Heart left ventricle (tissue), 16 donors: Measurements from ENCODE around the gene NOTCH2. TPM values are rescaled to one million over a fixed set of nuclear protein-coding genes. Genes with fewer than 3 reads are reported as not detected.

Experiments used
- ATAC-seq, 4 donors: fragments of 200-7000 bp; cut with Tn5 transposase; one replicate each; pipeline ENCODE4 v1.9.1; 2020 to 2022; ENCODE audit warnings: moderate library complexity in 4 of 4, mild to moderate bottlenecking in 3 of 4, moderate number of reproducible peaks in 1 of 4
- DNase-seq, 5 donors: peaks; one replicate each; pipeline ENCODE4 v3.0.0-alpha.2; 2020
- H3K27ac ChIP-seq, 12 donors: fragments of 200-600 bp; sonication (generic) in 4 of 12; one replicate each; pipeline versions ENCODE4 v1.5.0 to v1.8.0; 2016 to 2022; ENCODE audit warnings: mild to moderate bottlenecking in 2 of 12
- H3K27me3 ChIP-seq, 9 donors: fragments of 200-600 bp; sonication (generic) in 2 of 9; one replicate each; pipeline versions ENCODE4 v1.5.1 to v1.8.0; 2016 to 2022; ENCODE audit warnings: mild to moderate bottlenecking in 3 of 9
- H3K36me3 ChIP-seq, 9 donors: fragments of 200-600 bp; sonication (generic) in 2 of 9; one replicate each; pipeline versions ENCODE4 v1.5.0 to v1.8.0; 2018 to 2022; ENCODE audit warnings: mild to moderate bottlenecking in 2 of 9
- H3K4me1 ChIP-seq, 12 donors: fragments of 200-600 bp; sonication (generic) in 4 of 12; one replicate each; pipeline versions ENCODE4 v1.5.0 to v1.8.0; 2016 to 2022; ENCODE audit warnings: mild to moderate bottlenecking in 3 of 12
- H3K4me3 ChIP-seq, 12 donors: fragments of 200-600 bp; sonication (generic) in 4 of 12; one replicate each; pipeline versions ENCODE4 v1.5.0 to v1.8.0; 2017 to 2022; ENCODE audit warnings: mild to moderate bottlenecking in 9 of 12, moderate library complexity in 4 of 12
- H3K9me3 ChIP-seq, 12 donors: fragments of 200-600 bp; sonication (generic) in 4 of 12; one replicate each; pipeline versions ENCODE4 v1.5.0 to v1.8.0; 2016 to 2022; ENCODE audit warnings: mild to moderate bottlenecking in 1 of 12
- POLR2A ChIP-seq, 2 donors: fragments of 450-650 bp; IDR thresholded peaks; one replicate each; pipeline ENCODE4 v1.6.1; 2017; ENCODE audit warnings: antibody characterized with exemption in 2 of 2, mild to moderate bottlenecking in 2 of 2, moderate library complexity in 2 of 2
- WGBS, 4 donors: extraction: QIAGEN DNeasy Blood & Tissue Kit in 2 of 4; methylation state at CpG; one replicate each; pipeline versions ENCODE4 v1.1.5 to v1.1.7; 2013 to 2018; 5-methylcytosine and 5-hydroxymethylcytosine counted together
- intact Hi-C, 10 donors: fragments of 100-400 bp; cut with DNase I; formaldehyde crosslinking; loops; one replicate each; pipeline versions ENCODE4 v1.11.1 to v1.14.2; 2022
- polyA plus RNA-seq, 2 donors: library from polyadenylated mRNA; stranded (reverse); fragments of 200-250 nt; gene quantifications; one replicate each; pipeline ENCODE4 v1.2.3, GENCODE V29; 2013
- total RNA-seq, 9 donors: library from RNA; depleted of rRNA in 2 of 9; stranded (reverse); fragments of >200 nt in 2 of 9; fragmentation: NEBNext Ultra II Directional in 3 of 9; extraction: Animal tissue kit (Norgen Biotek cat#: 25700) in 3 of 9; gene quantifications; one replicate each; pipeline versions ENCODE4 v1.1.0 to v1.2.4, GENCODE V29; 2016 to 2023
- TF ChIP-seq, protein P1 (sequence below), 12 donors: fragments of 200-600 bp; sonication (generic) in 4 of 12; IDR thresholded peaks; one replicate each; pipeline versions ENCODE4 v1.5.0 to v1.8.0; 2018 to 2022; ENCODE audit warnings: antibody characterized with exemption in 12 of 12, mild to moderate bottlenecking in 5 of 12
- donor health status: ischemic (EF 13 %, LVEDD 7.1; RV severe dilation, severe dysfunction).
- donor health status: healthy with polysubstance abuse.
- donor health status: DM: no; HTN: yes; CAD: no.
- donor health status: DM: no; HTN: no; CAD: no.
- donor health status: ischemic (EF 25% LVEDD 6.9; RV normal size, moderate dysfunction).
- donor health status: ischemic (EF 25% LVEDD 5.7; RV mildly dilated, moderate dysfunction).
- donor health status: healthy.
- donor health status: DM: yes; HTN: yes; CAD: no.
- donor health status: ischemic (EF 35%, LVEDD 5.7; RV mildly dilated, moderate dysfunction).
- donor health status: nonischemic (EF 11% LVEDD 7.7; RV severe dilation, severe dysfunction).
- donor health status: DM: yes; HTN: yes; CAD: no.
- donor health status: PGD.
- donor health status: ischemic (EF 29% LVEDD 5.4; RV normal size, mild dysfunction).
- donor health status: nonischemic (EF 23%, LVEDD 6.1; RV moderate dilation, normal function).

NOTCH2 gene
- total and polyA plus RNA-seq, 11 donors: 4.6 to 68.7 (median 26.0) TPM

DNA sequence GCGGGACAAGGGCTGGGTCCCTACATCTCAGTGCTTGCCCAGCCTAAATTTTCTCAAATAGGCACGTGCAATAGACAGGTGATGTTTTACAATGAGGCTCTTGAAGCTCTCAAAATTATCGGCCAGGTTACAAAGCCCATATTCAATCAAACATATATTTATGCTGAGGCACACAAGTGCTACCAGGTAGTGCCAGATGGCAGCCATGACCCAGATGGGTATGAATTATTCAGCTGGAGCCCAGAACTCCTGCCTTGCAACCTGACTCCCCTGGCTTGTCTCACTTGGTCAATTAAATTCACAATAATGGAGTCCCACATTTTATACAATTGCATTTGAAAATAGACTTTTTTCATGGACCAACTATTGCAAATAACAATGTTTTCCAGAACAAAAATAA is 160.8 kb downstream of the NOTCH2 start:
- DNase-seq (no peak), ATAC-seq (no peak)
- Histone ChIP-seq H3K27me3 (no peaks in the 10 kb centered on the region), H3K36me3 (peaks cover 0 to 15% (median 0%) of the 10 kb centered on the region in 9 donors), H3K9me3 (peaks cover 0 to 11% (median 0%) of the 10 kb centered on the region in 12 donors), H3K4me1 (no peaks in the 10 kb centered on the region), H3K4me3 (no peak overlapping the region), H3K27ac (no peak overlapping the region)
- 83 to 90% (median 88%) methylated on average over 3 of the region's 3 CpGs for WGBS, 4 donors
- intact Hi-C loops: no loop called here
- TF ChIP-seq, protein P1, sequence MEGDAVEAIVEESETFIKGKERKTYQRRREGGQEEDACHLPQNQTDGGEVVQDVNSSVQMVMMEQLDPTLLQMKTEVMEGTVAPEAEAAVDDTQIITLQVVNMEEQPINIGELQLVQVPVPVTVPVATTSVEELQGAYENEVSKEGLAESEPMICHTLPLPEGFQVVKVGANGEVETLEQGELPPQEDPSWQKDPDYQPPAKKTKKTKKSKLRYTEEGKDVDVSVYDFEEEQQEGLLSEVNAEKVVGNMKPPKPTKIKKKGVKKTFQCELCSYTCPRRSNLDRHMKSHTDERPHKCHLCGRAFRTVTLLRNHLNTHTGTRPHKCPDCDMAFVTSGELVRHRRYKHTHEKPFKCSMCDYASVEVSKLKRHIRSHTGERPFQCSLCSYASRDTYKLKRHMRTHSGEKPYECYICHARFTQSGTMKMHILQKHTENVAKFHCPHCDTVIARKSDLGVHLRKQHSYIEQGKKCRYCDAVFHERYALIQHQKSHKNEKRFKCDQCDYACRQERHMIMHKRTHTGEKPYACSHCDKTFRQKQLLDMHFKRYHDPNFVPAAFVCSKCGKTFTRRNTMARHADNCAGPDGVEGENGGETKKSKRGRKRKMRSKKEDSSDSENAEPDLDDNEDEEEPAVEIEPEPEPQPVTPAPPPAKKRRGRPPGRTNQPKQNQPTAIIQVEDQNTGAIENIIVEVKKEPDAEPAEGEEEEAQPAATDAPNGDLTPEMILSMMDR (IDR thresholded peaks at IDR 0.05): no peak
- no peak for TF ChIP-seq POLR2A (IDR thresholded peaks at IDR 0.05)

DNA sequence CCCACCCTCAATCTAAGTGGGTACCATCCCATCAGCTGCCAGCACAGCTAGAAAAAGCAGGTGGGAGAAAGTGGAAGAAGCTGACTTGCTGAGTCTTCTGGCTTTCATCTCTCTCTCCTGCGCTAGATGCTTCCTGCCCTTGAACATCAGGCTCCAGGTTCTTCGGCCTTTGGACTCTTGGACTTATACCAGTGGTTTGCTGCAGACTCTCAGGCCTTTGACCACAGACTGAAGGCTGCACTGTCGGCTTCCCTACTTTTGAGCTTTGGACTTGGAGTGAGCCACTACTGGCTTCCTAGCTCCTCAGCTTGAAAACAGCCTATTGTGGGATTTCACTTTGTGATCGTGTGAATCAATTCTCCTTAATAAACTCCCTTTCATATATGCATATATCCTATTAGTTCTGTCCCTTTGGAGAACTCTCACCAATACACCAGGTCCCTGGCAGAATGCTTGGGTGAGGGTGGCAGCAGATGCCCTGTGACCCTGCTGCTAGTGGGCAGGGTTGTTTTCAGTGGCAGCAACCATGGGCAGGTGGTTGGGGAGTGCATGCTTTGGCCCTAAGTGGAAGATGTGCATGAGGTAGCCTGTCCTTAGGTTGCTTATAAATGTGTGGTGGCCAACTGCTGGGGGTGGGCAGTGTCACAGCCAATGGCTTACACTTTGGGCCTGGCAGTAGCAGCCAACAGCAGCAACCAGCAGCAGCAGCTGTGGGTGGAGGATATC is 162.4 kb downstream of the NOTCH2 start:
- intact Hi-C loops: no loop called here
- no peaks in the 10 kb centered on the region for H3K4me1 ChIP-seq
- WGBS, 4 donors: 83 to 96% (median 93%) methylated on average over 4 of the region's 4 CpGs

DNA sequence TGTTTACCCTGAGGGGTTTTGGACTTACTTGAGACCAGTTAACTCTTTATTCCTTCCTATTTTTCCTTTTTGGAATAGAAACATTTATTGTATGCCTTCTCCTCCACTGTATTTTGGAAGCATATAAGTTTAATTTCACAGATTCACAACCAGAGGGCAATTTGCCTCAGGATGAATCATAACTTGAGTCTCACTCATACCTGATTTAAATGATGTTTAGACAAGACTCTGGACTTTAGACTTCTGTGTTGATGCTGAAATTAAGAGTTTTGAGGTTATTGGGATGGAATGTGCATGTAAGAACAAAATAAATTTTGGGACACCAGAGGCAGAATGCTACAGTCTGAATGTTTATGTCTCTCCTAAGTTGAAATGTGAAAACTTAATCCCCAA is 166.0 kb downstream of the NOTCH2 start:
- peaks cover 0 to 11% (median 0%) of the 10 kb centered on the region in 12 donors for H3K9me3 ChIP-seq
- no peak for TF ChIP-seq POLR2A (IDR thresholded peaks at IDR 0.05)
- TF ChIP-seq, protein P1 (IDR thresholded peaks at IDR 0.05): no peak
- no peak for ATAC-seq
- H3K4me3 ChIP-seq: no peak overlapping the region
- H3K4me1 ChIP-seq: no peaks in the 10 kb centered on the region
- H3K27me3 ChIP-seq: no peaks in the 10 kb centered on the region
- H3K36me3 ChIP-seq: no peaks in the 10 kb centered on the region
- no peak overlapping the region for H3K27ac ChIP-seq
- no peak for DNase-seq
- intact Hi-C loops: no loop called here

More for the DNA sequence above, 162.4 kb downstream of the NOTCH2 start:
- no peak for DNase-seq
- Histone ChIP-seq H3K27me3 (no peaks in the 10 kb centered on the region), H3K9me3 (peaks cover 0 to 11% (median 0%) of the 10 kb centered on the region in 12 donors), H3K36me3 (peaks cover 0 to 1% (median 0%) of the 10 kb centered on the region in 9 donors), H3K4me3 (no peak overlapping the region), H3K27ac (no peak overlapping the region)
- TF ChIP-seq POLR2A (IDR thresholded peaks at IDR 0.05): no peak
- TF ChIP-seq, protein P1 (IDR thresholded peaks at IDR 0.05): no peak
- no peak for ATAC-seq

DNA sequence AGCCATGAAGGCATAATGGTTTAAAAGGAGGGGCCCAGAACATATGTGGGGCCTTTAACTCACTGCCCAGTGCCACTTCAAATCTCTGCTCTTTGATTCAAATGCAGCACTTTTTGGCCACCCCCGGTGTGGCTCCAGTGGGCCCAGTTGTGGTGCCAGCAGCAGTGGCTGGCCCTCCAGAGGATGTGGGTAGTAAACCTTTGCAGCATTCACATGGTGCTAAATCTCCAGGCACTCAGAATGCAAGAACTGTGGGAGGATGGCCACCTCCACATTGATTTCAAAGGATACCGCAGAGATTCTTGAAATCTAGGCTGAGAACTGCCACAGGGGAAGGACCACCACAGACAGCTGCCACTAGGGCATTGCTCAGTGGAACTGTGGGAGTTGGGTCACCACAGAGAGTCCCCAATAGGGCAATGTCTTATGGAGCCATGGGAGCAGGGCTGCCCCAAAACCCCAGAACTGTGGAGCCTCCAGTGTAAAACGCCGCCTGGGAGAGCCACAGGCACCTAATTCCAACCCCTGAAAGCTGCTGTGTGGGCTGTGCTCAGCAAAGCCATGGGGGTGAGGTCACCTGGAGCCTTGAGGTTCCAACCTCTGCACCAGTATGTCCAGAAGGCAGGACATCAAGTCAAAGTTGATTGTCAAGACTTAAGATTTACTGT is 166.6 kb downstream of the NOTCH2 start:
- Histone ChIP-seq H3K27me3 (peaks cover 0 to 3% (median 0%) of the 10 kb centered on the region in 9 donors), H3K36me3 (no peaks in the 10 kb centered on the region), H3K27ac (no peak overlapping the region), H3K4me1 (no peaks in the 10 kb centered on the region), H3K4me3 (no peak overlapping the region), H3K9me3 (peaks cover 0 to 11% (median 0%) of the 10 kb centered on the region in 12 donors)
- 86 to 90% (median 88%) methylated on average over 4 of the region's 4 CpGs for WGBS, 4 donors
- intact Hi-C loops: no loop called here
- DNase-seq (no peak), ATAC-seq (no peak)
- TF ChIP-seq, protein P1 (IDR thresholded peaks at IDR 0.05): no peak
- no peak for TF ChIP-seq POLR2A (IDR thresholded peaks at IDR 0.05)
